Erythroblast (primary cell): ENCODE data around the gene STRN4.

Experiments
- DNase-seq, 2 experiments: peaks; one replicate each; lab custom pipeline; 2025; lab: John Stamatoyannopoulos, UW
- GATA1 ChIP-seq: IDR thresholded peaks from 2 replicates; pipeline ENCODE4 v1.6.1; 2011; ENCODE audit warnings: low read depth, mild to moderate bottlenecking, control low read depth, low read length, moderate library complexity
- POLR2A ChIP-seq: IDR thresholded peaks from 2 replicates; pipeline ENCODE4 v1.6.1; 2011; ENCODE audit warnings: mild to moderate bottlenecking, low read length

Gene STRN4

GRCh38 chr19:46710687-46711086, 35.6 kb downstream of the STRN4 start:
- DNase-seq, result no peak
- no peak for TF ChIP-seq POLR2A
- TF ChIP-seq GATA1, result no peak

- no peak for TF ChIP-seq POLR2A
- no peak for TF ChIP-seq GATA1
- peak; percentile 71 to 85 for DNase-seq
Observed at GRCh38 chr19:46704379-46705076, 41.7 kb downstream of the STRN4 start.

GRCh38 chr19:46700704-46701103, 45.5 kb downstream of the STRN4 start:
- TF ChIP-seq GATA1, result no peak
- TF ChIP-seq POLR2A, result no peak
- DNase-seq, result no peak

GRCh38 chr19:46698395-46699321, 47.6 kb downstream of the STRN4 start:
- no peak for TF ChIP-seq POLR2A
- no peak for TF ChIP-seq GATA1
- no peak for DNase-seq

- peak; percentile 93 to 95 for DNase-seq
- TF ChIP-seq GATA1, result no peak
- TF ChIP-seq POLR2A, result no peak
Observed at GRCh38 chr19:46697204-46697960, 48.9 kb downstream of the STRN4 start.

- no peak for TF ChIP-seq GATA1
- no peak for TF ChIP-seq POLR2A
- DNase-seq, result no peak
Observed at GRCh38 chr19:46696866-46697203, 49.4 kb downstream of the STRN4 start.

GRCh38 chr19:46696052-46696451, 50.2 kb downstream of the STRN4 start:
- no peak for TF ChIP-seq POLR2A
- DNase-seq, result no peak

GRCh38 chr19:46693760-46694159, 52.5 kb downstream of the STRN4 start:
- no peak for TF ChIP-seq GATA1
- TF ChIP-seq POLR2A, result no peak
- no peak for DNase-seq

GRCh38 chr19:46692918-46693722, 53.1 kb downstream of the STRN4 start:
- TF ChIP-seq GATA1 (no peak), POLR2A (no peak)
- peak in 1 of 2 experiments; percentile 29 for DNase-seq

GRCh38 chr19:46691948-46692347, 54.3 kb downstream of the STRN4 start:
- TF ChIP-seq GATA1 (no peak), POLR2A (no peak)
- no peak for DNase-seq

- TF ChIP-seq GATA1 (no peak), POLR2A (no peak)
- DNase-seq, result no peak
Observed at GRCh38 chr19:46691104-46691503, 55.1 kb downstream of the STRN4 start.

GRCh38 chr19:46689358-46689757, 56.9 kb downstream of the STRN4 start:
- TF ChIP-seq GATA1 (no peak), POLR2A (no peak)

More at GRCh38 chr19:46689358-46689757, 56.9 kb downstream of the STRN4 start:
- DNase-seq, result no peak
